ENCODE measurements around the gene SUMF1.

The SUMF1 gene

GRCh38 chr3:4397466-4397865 lies 69.6 kb downstream of the SUMF1 start:
- H3K4me3 ChIP-seq = no peak overlapping the region
- H3K27ac ChIP-seq = no peak overlapping the region

- Histone ChIP-seq H3K4me3 (no peak overlapping the region), H3K27ac (no peak overlapping the region)
Observed at GRCh38 chr3:4396542-4396941, 70.5 kb downstream of the SUMF1 start.

- no peak overlapping the region for H3K4me3 ChIP-seq
- H3K27ac ChIP-seq = no peak overlapping the region
Observed at GRCh38 chr3:4396006-4396405, 71.1 kb downstream of the SUMF1 start.

GRCh38 chr3:4395448-4395847 lies 71.6 kb downstream of the SUMF1 start:
- H3K4me3 ChIP-seq = no peak overlapping the region
- no peak overlapping the region for H3K27ac ChIP-seq

GRCh38 chr3:4394567-4394966 lies 72.5 kb downstream of the SUMF1 start:
- no peak overlapping the region for H3K4me3 ChIP-seq
- no peak overlapping the region for H3K27ac ChIP-seq

- Histone ChIP-seq H3K27ac (no peak overlapping the region), H3K4me3 (no peak overlapping the region)
Observed at GRCh38 chr3:4394048-4394447, 73.0 kb downstream of the SUMF1 start.

- H3K27ac ChIP-seq = no peak overlapping the region
Observed at GRCh38 chr3:4392992-4393391, 74.1 kb downstream of the SUMF1 start.

GRCh38 chr3:4387210-4388204 lies 79.6 kb downstream of the SUMF1 start:
- no peak overlapping the region for H3K27ac ChIP-seq

More at GRCh38 chr3:4392992-4393391, 74.1 kb downstream of the SUMF1 start:
- no peak overlapping the region for H3K4me3 ChIP-seq

GRCh38 chr3:4385201-4385600 lies 81.9 kb downstream of the SUMF1 start:
- Histone ChIP-seq H3K27ac (no peak overlapping the region), H3K4me3 (no peak overlapping the region)

More at GRCh38 chr3:4387210-4388204, 79.6 kb downstream of the SUMF1 start:
- H3K4me3 ChIP-seq = no peak overlapping the region

GRCh38 chr3:4380013-4380412 lies 87.1 kb downstream of the SUMF1 start:
- no peak overlapping the region for H3K27ac ChIP-seq
- H3K4me3 ChIP-seq = no peak overlapping the region

GRCh38 chr3:4376499-4376898 lies 90.6 kb downstream of the SUMF1 start:
- H3K4me3 ChIP-seq = no peak overlapping the region
- no peak overlapping the region for H3K27ac ChIP-seq

- Histone ChIP-seq H3K4me3 (no peak overlapping the region), H3K27ac (no peak overlapping the region)
Observed at GRCh38 chr3:4375911-4376310, 91.2 kb downstream of the SUMF1 start.

GRCh38 chr3:4373669-4374068 lies 93.4 kb downstream of the SUMF1 start:
- no peak overlapping the region for H3K4me3 ChIP-seq
- no peak overlapping the region for H3K27ac ChIP-seq

- Histone ChIP-seq H3K27ac (no peak overlapping the region), H3K4me3 (no peak overlapping the region)
Observed at GRCh38 chr3:4362523-4362922, 104.5 kb downstream of the SUMF1 start.

GRCh38 chr3:4360817-4361216 lies 106.3 kb downstream of the SUMF1 start:
- Histone ChIP-seq H3K27ac (no peak overlapping the region), H3K4me3 (no peak overlapping the region)

- Histone ChIP-seq H3K4me3 (no peak overlapping the region), H3K27ac (no peak overlapping the region)
Observed at GRCh38 chr3:4359805-4360502, 107.1 kb downstream of the SUMF1 start.

- H3K27ac ChIP-seq = no peak overlapping the region
- no peak overlapping the region for H3K4me3 ChIP-seq
Observed at GRCh38 chr3:4358273-4358672, 108.8 kb downstream of the SUMF1 start.

GRCh38 chr3:4356546-4357410 lies 110.3 kb downstream of the SUMF1 start:
- Histone ChIP-seq H3K27ac (no peak overlapping the region), H3K4me3 (no peak overlapping the region)

GRCh38 chr3:4356220-4356540 lies 110.9 kb downstream of the SUMF1 start:
- Histone ChIP-seq H3K27ac (no peak overlapping the region), H3K4me3 (no peak overlapping the region)

All from skin epidermis (tissue), 12 donors.